Astrocyte (in vitro differentiated cells and primary cell): ENCODE measurements around the gene MAGEA9B.
"Not testable (repeated sequence)": the region's sequence is repeated elsewhere in the genome, so short reads cannot be mapped to it uniquely, and the experiment has no call there.

Experiments used
- CTCF ChIP-seq: IDR thresholded peaks from 2 replicates; pipeline ENCODE4 v1.5.1; 2011; ENCODE audit warnings: low read depth, mild to moderate bottlenecking, inconsistent platforms, low read length, moderate library complexity; ENCODE audit not compliant: insufficient read depth
- EZH2 ChIP-seq: IDR thresholded peaks from 2 replicates; pipeline ENCODE4 v1.6.1; 2012; ENCODE audit warnings: mild to moderate bottlenecking, low read length, inconsistent platforms; ENCODE audit not compliant: insufficient read depth

GRCh38 chrX:149590993-149591392, 3.7 kb upstream of the MAGEA9B start:
- not testable (repeated sequence) for TF ChIP-seq CTCF, EZH2
